Suprapubic skin (tissue), 4 donors: ENCODE measurements around the gene EPHA4. TPM values are rescaled to one million over a fixed set of nuclear protein-coding genes. Genes with fewer than 3 reads are reported as not detected.
A peak's percentile ranks its signal among the peaks of the same experiment; 100 is the strongest.

ENCODE experiments used
- DNase-seq, 2 donors: peaks; one replicate each; pipeline ENCODE4 v3.0.0-alpha.2; 2019; ENCODE audit warnings: low spot score in 2 of 2
- H3K27ac ChIP-seq: fragments of 200-600 bp; sonication (generic); one replicate; pipeline ENCODE4 v1.5.1; 2019
- H3K27me3 ChIP-seq: fragments of 200-600 bp; sonication (generic); one replicate; pipeline ENCODE4 v1.5.1; 2019
- H3K36me3 ChIP-seq: fragments of 200-600 bp; sonication (generic); one replicate; pipeline ENCODE4 v1.5.1; 2019
- H3K4me1 ChIP-seq: fragments of 200-600 bp; sonication (generic); one replicate; pipeline ENCODE4 v1.5.1; 2019
- H3K4me3 ChIP-seq: fragments of 200-600 bp; sonication (generic); one replicate; pipeline ENCODE4 v1.5.1; 2019; ENCODE audit warnings: mild to moderate bottlenecking
- H3K9me3 ChIP-seq: fragments of 200-600 bp; sonication (generic); one replicate; pipeline ENCODE4 v1.5.1; 2019
- EP300 ChIP-seq: sonication (generic); formaldehyde crosslinking; IDR thresholded peaks from one replicate; pipeline ENCODE4 v1.6.1; 2017; ENCODE audit warnings: antibody characterized with exemption
- POLR2A ChIP-seq, 2 donors: fragments of 450-650 bp; IDR thresholded peaks; one replicate each; pipeline ENCODE4 v1.6.1; 2017; ENCODE audit warnings: antibody characterized with exemption in 2 of 2, mild to moderate bottlenecking in 2 of 2, moderate library complexity in 2 of 2
- POLR2AphosphoS5 ChIP-seq, 3 donors: sonication (generic); formaldehyde crosslinking; IDR thresholded peaks; one replicate each; pipeline ENCODE4 v1.6.1; 2017; ENCODE audit warnings: antibody characterized with exemption in 3 of 3
- WGBS: methylation state at CpG from one replicate; pipeline ENCODE4 v1.1.5; 2018; 5-methylcytosine and 5-hydroxymethylcytosine counted together
- total RNA-seq, 4 donors: library from RNA; depleted of rRNA; stranded (reverse); fragments of >200 nt; gene quantifications; one replicate each; pipeline ENCODE4 v1.1.0, GENCODE V29; 2016
- TF ChIP-seq, protein P1 (sequence below), 2 donors: fragments of 200-600 bp in 1 of 2; fragments of 450-650 bp in 1 of 2; sonication (generic) in 1 of 2; IDR thresholded peaks; one replicate each; pipeline ENCODE4 v1.5.1; 2016 to 2019; ENCODE audit warnings: antibody characterized with exemption in 2 of 2, mild to moderate bottlenecking in 1 of 2, moderate library complexity in 1 of 2

Gene EPHA4
- total RNA-seq, 4 donors from 2014 or later: 49.9 to 70.6 (median 67.8) TPM

DNA sequence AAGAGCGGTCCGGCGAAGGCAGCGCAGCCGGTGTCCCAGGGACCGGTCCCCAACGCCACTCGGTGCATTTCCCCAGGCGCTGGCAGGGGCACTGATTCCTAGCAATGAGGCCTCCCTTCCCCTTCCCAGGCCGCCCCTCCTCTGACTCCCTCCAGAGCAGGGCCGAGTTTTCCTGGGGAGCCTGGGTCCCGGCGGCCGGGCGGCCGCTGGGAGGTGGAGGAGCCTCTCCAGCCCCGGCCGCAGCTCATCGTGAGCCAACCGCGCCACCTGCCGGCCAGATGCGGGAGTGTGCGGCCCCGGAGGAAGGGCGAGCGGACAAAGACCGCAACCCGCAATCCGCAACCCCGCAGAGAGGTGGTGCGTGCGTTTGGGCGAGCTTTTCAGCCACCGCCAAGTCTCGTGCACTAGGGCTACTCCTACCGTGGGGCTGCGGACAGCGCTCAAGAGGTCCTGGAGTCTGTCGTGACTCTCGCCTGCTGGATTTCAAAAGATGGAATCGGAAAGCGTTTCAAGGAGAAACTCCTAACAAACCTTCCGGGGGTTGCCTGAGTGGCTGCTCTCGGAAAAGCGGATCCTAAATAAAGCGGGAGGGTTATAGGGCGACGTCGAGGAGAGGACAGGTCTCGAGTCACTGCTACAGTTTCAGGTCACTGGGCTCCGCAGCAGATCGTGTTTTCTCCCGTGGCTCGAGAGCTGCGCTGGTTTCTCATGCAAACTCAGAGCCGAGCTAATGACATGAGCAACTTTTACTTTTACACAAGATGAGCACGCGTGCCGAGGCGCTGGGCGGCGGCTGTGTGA is 1.5 kb upstream of the EPHA4 start:
- Histone ChIP-seq H3K36me3 (no peaks in the 10 kb centered on the region), H3K27ac (peak overlapping the region; percentile 91), H3K27me3 (peaks cover 11% of the 10 kb centered on the region), H3K4me3 (peak overlapping the region; percentile 94), H3K9me3 (no peaks in the 10 kb centered on the region), H3K4me1 (peaks cover 40% of the 10 kb centered on the region)
- peak; percentile 90 to 92 for DNase-seq
- TF ChIP-seq EP300: no peak
- TF ChIP-seq POLR2A (IDR thresholded peaks at IDR 0.05): no peak
- TF ChIP-seq, protein P1, sequence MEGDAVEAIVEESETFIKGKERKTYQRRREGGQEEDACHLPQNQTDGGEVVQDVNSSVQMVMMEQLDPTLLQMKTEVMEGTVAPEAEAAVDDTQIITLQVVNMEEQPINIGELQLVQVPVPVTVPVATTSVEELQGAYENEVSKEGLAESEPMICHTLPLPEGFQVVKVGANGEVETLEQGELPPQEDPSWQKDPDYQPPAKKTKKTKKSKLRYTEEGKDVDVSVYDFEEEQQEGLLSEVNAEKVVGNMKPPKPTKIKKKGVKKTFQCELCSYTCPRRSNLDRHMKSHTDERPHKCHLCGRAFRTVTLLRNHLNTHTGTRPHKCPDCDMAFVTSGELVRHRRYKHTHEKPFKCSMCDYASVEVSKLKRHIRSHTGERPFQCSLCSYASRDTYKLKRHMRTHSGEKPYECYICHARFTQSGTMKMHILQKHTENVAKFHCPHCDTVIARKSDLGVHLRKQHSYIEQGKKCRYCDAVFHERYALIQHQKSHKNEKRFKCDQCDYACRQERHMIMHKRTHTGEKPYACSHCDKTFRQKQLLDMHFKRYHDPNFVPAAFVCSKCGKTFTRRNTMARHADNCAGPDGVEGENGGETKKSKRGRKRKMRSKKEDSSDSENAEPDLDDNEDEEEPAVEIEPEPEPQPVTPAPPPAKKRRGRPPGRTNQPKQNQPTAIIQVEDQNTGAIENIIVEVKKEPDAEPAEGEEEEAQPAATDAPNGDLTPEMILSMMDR (IDR thresholded peaks at IDR 0.05): peak; percentile 91 to 94
- no peak for TF ChIP-seq POLR2AphosphoS5 (IDR thresholded peaks at IDR 0.05)
- WGBS: under 1% methylated on average over 43 of the region's 63 CpGs

DNA sequence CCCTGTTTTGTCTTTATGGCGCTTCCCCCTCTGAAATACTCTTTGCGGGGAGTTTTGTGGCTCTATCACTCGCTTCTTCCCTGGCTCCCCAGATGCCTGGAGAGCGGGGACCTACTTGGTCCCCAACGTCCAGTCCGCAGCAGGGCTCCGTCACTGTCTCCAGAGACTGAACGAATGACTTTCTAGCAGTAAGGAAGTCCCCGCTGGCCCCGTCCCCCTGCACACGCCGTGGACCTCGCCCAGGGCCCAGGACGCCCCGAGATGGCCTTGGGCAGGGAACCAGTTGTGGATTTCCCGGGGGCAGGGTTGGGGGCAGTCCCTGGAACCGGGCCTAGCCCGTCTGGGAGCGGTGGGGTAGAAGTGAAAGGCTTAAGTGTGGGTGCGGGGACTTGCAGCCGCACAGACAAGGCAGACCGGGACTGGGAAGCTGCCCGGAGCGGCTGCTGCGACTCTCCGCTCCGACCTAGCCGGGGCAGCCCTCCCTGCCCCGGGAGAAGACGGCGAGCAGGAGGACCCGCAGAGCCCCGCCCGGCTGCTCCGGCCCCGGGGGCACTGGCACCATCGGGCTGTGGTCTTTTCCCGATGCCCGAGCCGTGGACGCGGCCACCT is 821 bp upstream of the EPHA4 start:
- Histone ChIP-seq H3K36me3 (no peaks in the 10 kb centered on the region), H3K4me3 (peak overlapping the region; percentile 94), H3K4me1 (peaks cover 46% of the 10 kb centered on the region), H3K27me3 (peaks cover 17% of the 10 kb centered on the region), H3K9me3 (no peaks in the 10 kb centered on the region), H3K27ac (peak overlapping the region; percentile 91)
- under 1% methylated on average over 27 of the region's 42 CpGs for WGBS
- peak in 1 of 2 donors; percentile 68 for DNase-seq
- TF ChIP-seq POLR2AphosphoS5 (IDR thresholded peaks at IDR 0.05) (no peak), EP300 (no peak), POLR2A (IDR thresholded peaks at IDR 0.05) (no peak)
- TF ChIP-seq, protein P1 (IDR thresholded peaks at IDR 0.05): no peak

DNA sequence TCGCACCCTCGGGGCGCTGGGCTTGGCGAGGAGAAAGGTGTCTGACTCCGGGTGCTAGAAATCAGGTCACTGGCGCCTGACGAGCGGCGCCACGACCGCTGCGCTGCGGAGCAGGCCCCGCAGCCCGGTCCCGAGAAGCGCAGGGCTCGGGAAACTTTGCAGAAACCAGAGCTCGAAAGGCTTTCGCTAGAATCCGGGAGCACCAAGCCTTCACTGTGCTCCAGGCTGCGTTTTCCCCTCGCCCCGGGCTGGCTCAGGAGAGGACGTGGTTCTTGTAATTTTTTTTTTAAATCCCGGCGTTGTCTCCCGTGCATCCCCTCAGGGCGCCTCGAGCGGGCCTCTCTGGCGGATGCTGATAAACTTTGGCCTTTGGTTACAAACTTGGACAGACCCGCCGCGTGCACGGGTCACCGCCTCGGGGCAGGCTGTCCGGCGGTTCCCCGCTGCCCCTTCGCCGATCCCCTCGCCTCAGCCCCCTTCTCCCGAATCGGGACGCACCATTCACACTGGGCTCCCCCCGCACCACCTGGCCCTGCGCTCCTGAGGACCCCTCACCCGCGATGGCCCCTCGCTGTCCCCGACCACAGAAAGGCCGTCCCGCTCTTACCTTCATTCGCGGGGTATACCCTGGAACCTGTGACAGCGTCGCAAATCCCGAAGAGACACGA is 419 bp downstream of the EPHA4 start:
- peak in 1 of 2 donors; percentile 69 for DNase-seq
- TF ChIP-seq EP300 (no peak), POLR2A (IDR thresholded peaks at IDR 0.05) (no peak), POLR2AphosphoS5 (IDR thresholded peaks at IDR 0.05) (no peak)
- TF ChIP-seq, protein P1 (IDR thresholded peaks at IDR 0.05): no peak
- peak overlapping the region; percentile 94 for H3K4me3 ChIP-seq
- 0% methylated on average over 41 of the region's 61 CpGs for WGBS
- H3K4me1 ChIP-seq: peaks cover 53% of the 10 kb centered on the region
- no peaks in the 10 kb centered on the region for H3K36me3 ChIP-seq
- no peaks in the 10 kb centered on the region for H3K9me3 ChIP-seq
- peaks cover 14% of the 10 kb centered on the region for H3K27me3 ChIP-seq
- peak overlapping the region; percentile 91 for H3K27ac ChIP-seq

DNA sequence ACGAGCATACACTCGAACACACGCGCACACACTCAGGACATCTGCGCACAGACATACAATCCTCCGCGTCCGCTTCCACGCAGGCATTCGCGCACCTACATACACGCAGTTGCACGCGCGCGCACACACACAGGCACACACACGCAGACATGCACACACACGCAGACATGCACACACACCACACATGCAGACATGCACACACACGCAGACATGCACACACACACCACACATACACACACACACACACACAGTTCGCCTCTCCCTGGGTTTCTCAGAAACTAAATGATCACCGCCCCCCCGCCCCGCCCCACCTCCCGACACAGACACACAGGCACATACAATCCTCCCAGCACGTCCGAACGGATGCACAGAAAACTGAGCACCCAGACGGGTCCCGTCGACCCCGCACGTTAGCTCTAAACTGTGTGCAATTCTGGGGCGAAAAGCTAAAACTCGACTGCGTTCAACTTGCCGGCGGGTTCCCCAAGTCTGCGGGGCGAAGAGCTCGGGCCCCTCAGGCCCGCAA is 1.0 kb downstream of the EPHA4 start:
- H3K4me1 ChIP-seq: peaks cover 54% of the 10 kb centered on the region
- no peaks in the 10 kb centered on the region for H3K36me3 ChIP-seq
- H3K27me3 ChIP-seq: peaks cover 14% of the 10 kb centered on the region
- TF ChIP-seq EP300 (no peak), POLR2A (IDR thresholded peaks at IDR 0.05) (no peak), POLR2AphosphoS5 (IDR thresholded peaks at IDR 0.05) (no peak)
- TF ChIP-seq, protein P1 (IDR thresholded peaks at IDR 0.05): no peak
- peak overlapping the region; percentile 91 for H3K27ac ChIP-seq
- H3K4me3 ChIP-seq: peak overlapping the region; percentile 94
- H3K9me3 ChIP-seq: no peaks in the 10 kb centered on the region
- under 1% methylated on average over 32 of the region's 41 CpGs for WGBS
- peak in 1 of 2 donors; percentile 64 for DNase-seq
